GM10266 (cell line): ENCODE data around the gene SPARC.

Experiments used
- DNase-seq: peaks from one replicate; pipeline ENCODE4 v3.0.0; 2012; ENCODE audit errors: extremely low spot score
- CTCF ChIP-seq: IDR thresholded peaks from 2 replicates; pipeline ENCODE4 v1.5.1; 2012; ENCODE audit warnings: mild to moderate bottlenecking, low read depth; ENCODE audit not compliant: control insufficient read depth, insufficient read depth; ENCODE audit errors: missing control alignments

Gene SPARC

GRCh38 chr5:151677776-151678545 lies 8.8 kb downstream of the SPARC start:
- no peak for TF ChIP-seq CTCF
- DNase-seq = no peak

- DNase-seq = no peak
- TF ChIP-seq CTCF = no peak
These were observed 10.0 kb downstream of the SPARC start for GRCh38 chr5:151676719-151677118.

- TF ChIP-seq CTCF = no peak
- DNase-seq = no peak
These were observed 10.4 kb downstream of the SPARC start for GRCh38 chr5:151676314-151676712.

GRCh38 chr5:151675611-151676313 lies 11.0 kb downstream of the SPARC start:
- no peak for TF ChIP-seq CTCF
- no peak for DNase-seq

- no peak for TF ChIP-seq CTCF
- no peak for DNase-seq
These were observed 11.8 kb downstream of the SPARC start for GRCh38 chr5:151674626-151675610.

GRCh38 chr5:151673421-151673820 lies 13.3 kb downstream of the SPARC start:
- DNase-seq = no peak
- no peak for TF ChIP-seq CTCF

GRCh38 chr5:151672516-151672915 lies 14.2 kb downstream of the SPARC start:
- DNase-seq = no peak
- no peak for TF ChIP-seq CTCF
